Parathyroid adenoma (tissue), 2 donors: Measurements from ENCODE around the gene KCNT1.

ENCODE experiments used
- H2AFZ ChIP-seq: fragments of 300-600 bp; sonication (generic); one replicate; pipeline ENCODE4 v1.7.0; 2017; ENCODE audit warnings: antibody characterized with exemption, mild to moderate bottlenecking
- H3K27ac ChIP-seq: fragments of 300-600 bp; sonication (generic); one replicate; pipeline ENCODE4 v1.7.0; 2017
- H3K27me3 ChIP-seq: fragments of 300-600 bp; sonication (generic); one replicate; pipeline ENCODE4 v1.7.0; 2017; ENCODE audit warnings: low read length; ENCODE audit not compliant: control insufficient read depth, insufficient read depth
- H3K36me3 ChIP-seq: fragments of 300-600 bp; sonication (generic); one replicate; pipeline ENCODE4 v1.7.0; 2017; ENCODE audit warnings: low read length; ENCODE audit not compliant: control insufficient read depth, insufficient read depth
- H3K4me1 ChIP-seq: fragments of 300-600 bp; sonication (generic); one replicate; pipeline ENCODE4 v1.7.0; 2017; ENCODE audit warnings: control low read depth
- H3K4me2 ChIP-seq: fragments of 300-600 bp; sonication (generic); one replicate; pipeline ENCODE4 v1.7.0; 2017; ENCODE audit warnings: low read length
- H3K4me3 ChIP-seq: fragments of 300-600 bp; sonication (generic); one replicate; pipeline ENCODE4 v1.7.0; 2017; ENCODE audit warnings: low read depth, low read length
- H3K79me2 ChIP-seq: fragments of 300-600 bp; sonication (generic); one replicate; pipeline ENCODE4 v1.7.0; 2017; ENCODE audit warnings: control low read depth
- H3K9ac ChIP-seq: fragments of 300-600 bp; sonication (generic); one replicate; pipeline ENCODE4 v1.7.0; 2017; ENCODE audit warnings: mild to moderate bottlenecking
- H3K9me3 ChIP-seq: fragments of 300-600 bp; sonication (generic); one replicate; pipeline ENCODE4 v1.7.0; 2017; ENCODE audit warnings: low read length; ENCODE audit not compliant: control insufficient read depth
- CTCF ChIP-seq: fragments of 300-600 bp; sonication (generic); IDR thresholded peaks from one replicate; pipeline ENCODE4 v1.7.0; 2017; ENCODE audit warnings: antibody characterized with exemption, mild to moderate bottlenecking
- donor health status: primary hyperparathyroidism.

KCNT1 gene

DNA sequence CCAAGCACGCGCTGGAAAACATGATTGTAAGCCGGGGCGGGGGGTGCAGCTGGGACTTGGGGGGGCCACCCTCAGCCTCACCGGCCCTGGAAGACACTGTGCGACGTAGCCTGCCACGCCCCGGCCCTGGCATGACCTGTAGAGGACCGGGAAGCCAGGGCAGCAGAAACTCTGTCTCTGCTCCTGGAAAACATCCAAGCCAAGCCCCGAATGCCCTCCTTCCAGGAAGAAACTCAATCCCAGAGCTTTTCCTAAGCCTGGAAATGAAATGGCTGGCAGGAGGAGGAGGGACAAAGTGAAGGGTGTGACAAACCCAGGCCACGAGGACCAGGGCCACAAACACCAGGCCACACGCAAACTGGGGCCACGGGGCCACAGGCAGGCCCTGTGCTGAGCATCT lies 55.4 kb downstream of the KCNT1 start:
- Histone ChIP-seq H3K4me2 (no peak overlapping the region), H3K27me3 (no peaks in the 10 kb centered on the region), H3K9ac (no peak overlapping the region), H3K9me3 (no peaks in the 10 kb centered on the region), H3K79me2 (no peaks in the 10 kb centered on the region), H3K27ac (no peak overlapping the region), H3K4me1 (no peaks in the 10 kb centered on the region), H3K4me3 (no peak overlapping the region), H2AFZ (no peak overlapping the region), H3K36me3 (no peaks in the 10 kb centered on the region)
- no peak for TF ChIP-seq CTCF

DNA sequence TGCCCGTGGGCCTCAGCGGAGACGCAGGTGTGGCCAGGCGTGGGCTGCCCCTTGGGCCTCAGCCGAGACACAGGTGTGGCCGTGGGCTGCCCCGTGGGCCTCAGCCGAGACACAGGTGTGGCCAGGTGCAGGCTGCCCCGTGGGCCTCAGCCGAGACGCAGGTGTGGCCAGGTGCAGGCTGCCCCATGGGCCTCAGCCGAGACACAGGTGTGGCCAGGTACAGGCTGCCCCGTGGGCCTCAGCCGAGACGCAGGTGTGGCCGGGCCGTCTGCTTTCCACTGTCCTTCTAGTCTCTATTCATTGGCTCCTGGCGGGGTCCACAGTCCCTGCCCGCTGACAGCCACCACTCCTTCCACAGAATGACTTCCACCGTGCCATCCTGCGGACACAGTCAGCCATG lies 56.1 kb downstream of the KCNT1 start:
- no peaks in the 10 kb centered on the region for H3K9me3 ChIP-seq
- no peak overlapping the region for H3K4me2 ChIP-seq
- no peak overlapping the region for H3K9ac ChIP-seq
- H3K36me3 ChIP-seq, result no peaks in the 10 kb centered on the region
- no peaks in the 10 kb centered on the region for H3K4me1 ChIP-seq
- no peak overlapping the region for H3K27ac ChIP-seq
- H2AFZ ChIP-seq, result no peak overlapping the region
- no peaks in the 10 kb centered on the region for H3K79me2 ChIP-seq
- TF ChIP-seq CTCF, result no peak
- no peaks in the 10 kb centered on the region for H3K27me3 ChIP-seq
- no peak overlapping the region for H3K4me3 ChIP-seq

DNA sequence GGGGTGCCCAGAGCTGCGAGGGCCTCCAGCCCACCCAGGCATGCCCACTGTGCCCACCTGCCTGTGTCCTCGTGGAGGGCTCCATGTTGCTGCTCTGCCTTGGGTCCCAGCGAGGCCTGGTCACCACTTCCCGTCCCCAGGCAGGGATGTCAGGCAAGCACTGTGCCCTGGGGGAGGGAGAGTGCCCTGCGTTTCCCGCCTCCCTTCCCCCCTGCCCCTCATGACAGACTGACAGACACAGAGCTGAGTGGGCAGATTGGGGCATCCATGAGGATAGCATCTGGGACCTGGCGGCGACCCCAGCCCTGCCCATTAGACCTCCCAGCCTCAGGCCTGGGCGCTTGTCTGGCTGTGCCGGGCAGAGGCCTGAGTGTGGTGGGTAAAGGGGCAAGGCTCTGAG lies 56.9 kb downstream of the KCNT1 start:
- Histone ChIP-seq H3K4me2 (no peak overlapping the region), H3K4me1 (no peaks in the 10 kb centered on the region), H3K79me2 (no peaks in the 10 kb centered on the region)

GRCh38 chr9:135759676-135760300 lies 57.8 kb downstream of the KCNT1 start:
- H3K27ac ChIP-seq, result no peak overlapping the region
- H3K27me3 ChIP-seq, result no peaks in the 10 kb centered on the region
- H2AFZ ChIP-seq, result no peak overlapping the region
- H3K4me1 ChIP-seq, result no peaks in the 10 kb centered on the region
- no peaks in the 10 kb centered on the region for H3K36me3 ChIP-seq
- H3K9me3 ChIP-seq, result no peaks in the 10 kb centered on the region
- H3K4me3 ChIP-seq, result no peak overlapping the region
- no peak for TF ChIP-seq CTCF
- H3K4me2 ChIP-seq, result no peak overlapping the region
- no peak overlapping the region for H3K9ac ChIP-seq
- no peaks in the 10 kb centered on the region for H3K79me2 ChIP-seq

More for the DNA sequence above, 56.9 kb downstream of the KCNT1 start:
- Histone ChIP-seq H3K9me3 (no peaks in the 10 kb centered on the region), H3K27ac (no peak overlapping the region), H2AFZ (no peak overlapping the region), H3K4me3 (no peak overlapping the region), H3K9ac (no peak overlapping the region), H3K27me3 (no peaks in the 10 kb centered on the region), H3K36me3 (no peaks in the 10 kb centered on the region)
- no peak for TF ChIP-seq CTCF

DNA sequence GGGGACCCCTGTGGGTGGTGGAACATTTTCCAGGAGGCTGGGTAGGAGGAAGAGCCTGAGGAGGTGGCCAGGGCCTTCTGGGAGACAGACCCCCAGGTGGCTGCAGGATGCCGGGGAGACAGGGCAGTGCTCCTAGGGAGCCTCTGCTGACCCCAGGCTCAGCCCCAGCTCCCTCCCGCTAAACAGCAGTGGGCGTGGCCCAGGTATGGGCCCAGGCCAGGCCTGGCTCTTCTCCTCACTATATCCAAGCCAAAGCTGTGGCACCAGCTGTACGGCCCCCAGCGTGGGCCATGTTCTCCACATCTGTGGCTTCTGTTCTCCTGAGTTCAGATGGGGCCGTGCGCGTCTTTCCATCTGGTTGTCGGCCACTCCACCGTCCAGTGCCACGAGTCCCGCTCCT lies 58.5 kb downstream of the KCNT1 start:
- no peak for TF ChIP-seq CTCF
- Histone ChIP-seq H3K4me2 (no peak overlapping the region), H2AFZ (no peak overlapping the region), H3K79me2 (no peaks in the 10 kb centered on the region), H3K27ac (no peak overlapping the region), H3K9me3 (no peaks in the 10 kb centered on the region), H3K9ac (no peak overlapping the region), H3K4me3 (no peak overlapping the region), H3K36me3 (no peaks in the 10 kb centered on the region), H3K4me1 (no peaks in the 10 kb centered on the region), H3K27me3 (no peaks in the 10 kb centered on the region)
